Adipose tissue (tissue), 3 donors: ENCODE measurements around the gene ARHGAP31. TPM values are rescaled to one million over a fixed set of nuclear protein-coding genes. Genes with fewer than 3 reads are reported as not detected.
A peak's percentile ranks its signal among the peaks of the same experiment; 100 is the strongest.

Experiments used
- H3K27ac ChIP-seq: one replicate; pipeline ENCODE4 v1.5.1; 2013; ENCODE audit warnings: low read depth, low read length
- WGBS, 3 donors: extraction: QIAGEN DNeasy Blood & Tissue Kit; methylation state at CpG; one replicate each; pipeline ENCODE4 v1.1.7; 2013; 5-methylcytosine and 5-hydroxymethylcytosine counted together
- polyA plus RNA-seq, 3 donors: library from polyadenylated mRNA; stranded (reverse); fragments of 200-250 nt; gene quantifications; one replicate each; pipeline ENCODE4 v1.2.3, GENCODE V29; 2013
- donor health status: healthy with polysubstance abuse.
- donor health status: Bipolar disorder and iron deficiency.
- donor health status: healthy.

ARHGAP31 gene
- polyA plus RNA-seq, 3 donors, result 2.0 to 17.1 (median 7.4) TPM

GRCh38 chr3:119457246-119457645, 163.1 kb downstream of the ARHGAP31 start:
- 74 to 89% (median 85%) methylated on average over 4 of the region's 4 CpGs for WGBS, 3 donors
- no peak overlapping the region for H3K27ac ChIP-seq

GRCh38 chr3:119463171-119464169, 169.3 kb downstream of the ARHGAP31 start, which contains the start of gene TMEM39A:
TSS of gene TMEM39A (minus strand) at chr3:119463615. CDS start at chr3:119462074, 1,541 bp downstream.
- H3K27ac ChIP-seq, result peak within 1 kb of the TSS; percentile 13
- WGBS, 3 donors, result 4 to 6% (median 5%) methylated on average over 51 of the region's 51 CpGs

- WGBS, 3 donors, result 81 to 90% (median 86%) methylated on average over 2 of the region's 2 CpGs
- no peak overlapping the region for H3K27ac ChIP-seq
Measured at GRCh38 chr3:119468041-119468440, 173.9 kb downstream of the ARHGAP31 start.

GRCh38 chr3:119469418-119470189, 175.4 kb downstream of the ARHGAP31 start:
- no peak overlapping the region for H3K27ac ChIP-seq
- WGBS, 3 donors, result 7 to 16% (median 12%) methylated on average over 16 of the region's 16 CpGs

Other genes starting within 250 kb of the ARHGAP31 start
- gene TEX55, start 148.2 kb upstream of the ARHGAP31 start, polyA plus RNA-seq, result not detected
- gene UPK1B, start 120.8 kb upstream of the ARHGAP31 start, polyA plus RNA-seq, result 1 to 10 TPM in 1 of 3 donors, under 1 TPM in 2; 0.22 to 2.1 (median 0.85) TPM
- gene B4GALT4, start 53.5 kb upstream of the ARHGAP31 start, polyA plus RNA-seq, result 10 to 100 TPM in 1 of 3 donors, 1 to 10 TPM in 2; 8.0 to 13.3 (median 9.2) TPM
- 10 to 100 TPM; 11.4 to 20.4 (median 12.4) TPM for gene TMEM39A, start 169.2 kb downstream of the ARHGAP31 start, polyA plus RNA-seq
- 1 to 10 TPM; 4.9 to 7.6 (median 5.6) TPM for gene POGLUT1, start 174.6 kb downstream of the ARHGAP31 start, polyA plus RNA-seq
- 10 to 100 TPM; 39.2 to 85.7 (median 76.3) TPM for gene TIMMDC1, start 204.2 kb downstream of the ARHGAP31 start, polyA plus RNA-seq